Measurements from ENCODE around the gene ELMOD1. TPM values are rescaled to one million over a fixed set of nuclear protein-coding genes. Genes with fewer than 3 reads are reported as not detected.

ELMOD1 gene
- total RNA-seq, 1 experiment from 2014 or later: not detected

DNA sequence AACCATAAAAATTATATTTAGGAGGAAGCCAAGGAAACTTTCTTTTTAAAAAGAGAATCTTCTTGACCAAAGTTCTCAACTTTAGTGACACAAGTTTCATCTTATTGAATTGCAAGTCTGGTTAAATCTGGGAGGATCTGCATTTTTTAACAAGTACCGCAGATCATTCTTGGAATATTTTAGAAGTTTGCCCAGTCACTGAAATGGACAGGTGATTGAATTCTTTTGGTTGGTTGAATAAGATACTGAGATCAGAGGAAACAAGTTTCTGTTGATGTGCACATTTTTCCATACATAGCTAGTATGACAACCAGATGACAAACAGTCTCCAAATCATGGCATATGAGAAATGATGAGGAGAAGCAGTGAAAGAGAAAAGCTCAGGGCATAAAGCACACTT lies 70.7 kb downstream of the ELMOD1 start:
- CTCF ChIA-PET: interaction anchor here (0.6 to 0.9 kb wide), 3 partner anchors 13 to 780 kb away, joined by 3 read pairs; no protein-coding TSS in a partner anchor
- H3K27me3 Mint-ChIP-seq (ENCODE audit: insufficient read depth, unreplicated experiment): peaks cover 95% of the 10 kb centered on the region
- H3K4me3 Mint-ChIP-seq (ENCODE audit: unreplicated experiment): no peak overlapping the region
- DNase-seq (ENCODE audit: unreplicated experiment): no peak
- TF ChIP-seq, protein P1, sequence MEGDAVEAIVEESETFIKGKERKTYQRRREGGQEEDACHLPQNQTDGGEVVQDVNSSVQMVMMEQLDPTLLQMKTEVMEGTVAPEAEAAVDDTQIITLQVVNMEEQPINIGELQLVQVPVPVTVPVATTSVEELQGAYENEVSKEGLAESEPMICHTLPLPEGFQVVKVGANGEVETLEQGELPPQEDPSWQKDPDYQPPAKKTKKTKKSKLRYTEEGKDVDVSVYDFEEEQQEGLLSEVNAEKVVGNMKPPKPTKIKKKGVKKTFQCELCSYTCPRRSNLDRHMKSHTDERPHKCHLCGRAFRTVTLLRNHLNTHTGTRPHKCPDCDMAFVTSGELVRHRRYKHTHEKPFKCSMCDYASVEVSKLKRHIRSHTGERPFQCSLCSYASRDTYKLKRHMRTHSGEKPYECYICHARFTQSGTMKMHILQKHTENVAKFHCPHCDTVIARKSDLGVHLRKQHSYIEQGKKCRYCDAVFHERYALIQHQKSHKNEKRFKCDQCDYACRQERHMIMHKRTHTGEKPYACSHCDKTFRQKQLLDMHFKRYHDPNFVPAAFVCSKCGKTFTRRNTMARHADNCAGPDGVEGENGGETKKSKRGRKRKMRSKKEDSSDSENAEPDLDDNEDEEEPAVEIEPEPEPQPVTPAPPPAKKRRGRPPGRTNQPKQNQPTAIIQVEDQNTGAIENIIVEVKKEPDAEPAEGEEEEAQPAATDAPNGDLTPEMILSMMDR (IDR thresholded peaks at IDR 0.05; ENCODE audit: unreplicated experiment): no peak
- no TSS peak for BruUV-seq (replicated peaks)
- POLR2A ChIA-PET: interaction anchor here (0.7 kb wide), 1 partner anchor 278 kb away, joined by 3 read pairs; no protein-coding TSS in a partner anchor
- intact Hi-C loops (cut with micrococcal nuclease): no loop called here
- H3K9me3 Mint-ChIP-seq (ENCODE audit: unreplicated experiment): no peaks in the 10 kb centered on the region
- H3K4me1 Mint-ChIP-seq (ENCODE audit: insufficient read depth, unreplicated experiment): no peaks in the 10 kb centered on the region
- no peaks in the 10 kb centered on the region for H3K36me3 Mint-ChIP-seq (ENCODE audit: insufficient read depth, unreplicated experiment)
- H3K27ac Mint-ChIP-seq (ENCODE audit: low read depth, unreplicated experiment): no peak overlapping the region

DNA sequence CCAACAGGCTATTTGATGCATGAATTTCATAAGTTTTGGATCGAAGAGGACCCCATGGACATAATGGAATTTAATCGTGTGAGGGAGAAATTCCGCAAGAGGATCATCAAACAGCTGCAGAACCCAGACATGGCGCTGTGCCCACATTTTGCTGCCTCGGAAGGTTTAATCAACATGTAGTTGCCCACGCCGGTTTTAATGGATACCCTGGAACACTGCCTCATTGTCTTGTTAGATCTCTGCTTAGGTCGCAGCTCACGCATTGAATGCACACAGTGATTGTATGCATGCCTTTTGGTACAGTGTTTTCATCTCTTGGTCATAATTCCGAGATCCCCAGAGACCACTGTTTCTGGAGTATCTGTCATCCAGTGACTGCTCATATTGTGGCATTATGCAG lies 74.1 kb downstream of the ELMOD1 start:
- no TSS peak for BruUV-seq (replicated peaks)
- Mint-ChIP-seq H3K27ac (ENCODE audit: low read depth, unreplicated experiment) (no peak overlapping the region), H3K36me3 (ENCODE audit: insufficient read depth, unreplicated experiment) (no peaks in the 10 kb centered on the region), H3K4me1 (ENCODE audit: insufficient read depth, unreplicated experiment) (no peaks in the 10 kb centered on the region), H3K9me3 (ENCODE audit: unreplicated experiment) (no peaks in the 10 kb centered on the region), H3K4me3 (ENCODE audit: unreplicated experiment) (no peak overlapping the region), H3K27me3 (ENCODE audit: insufficient read depth, unreplicated experiment) (peaks cover 88% of the 10 kb centered on the region)
- intact Hi-C loops (cut with micrococcal nuclease): no loop called here
- ChIA-PET CTCF (interaction anchor here (0.6 to 1.2 kb wide), 5 partner anchors 19 to 124 kb away, joined by 3 to 6 read pairs (median 3); no protein-coding TSS in a partner anchor), POLR2A (no interaction called here)
- TF ChIP-seq, protein P1 (IDR thresholded peaks at IDR 0.05; ENCODE audit: unreplicated experiment): no peak
- DNase-seq (ENCODE audit: unreplicated experiment): peak; percentile 9

DNA sequence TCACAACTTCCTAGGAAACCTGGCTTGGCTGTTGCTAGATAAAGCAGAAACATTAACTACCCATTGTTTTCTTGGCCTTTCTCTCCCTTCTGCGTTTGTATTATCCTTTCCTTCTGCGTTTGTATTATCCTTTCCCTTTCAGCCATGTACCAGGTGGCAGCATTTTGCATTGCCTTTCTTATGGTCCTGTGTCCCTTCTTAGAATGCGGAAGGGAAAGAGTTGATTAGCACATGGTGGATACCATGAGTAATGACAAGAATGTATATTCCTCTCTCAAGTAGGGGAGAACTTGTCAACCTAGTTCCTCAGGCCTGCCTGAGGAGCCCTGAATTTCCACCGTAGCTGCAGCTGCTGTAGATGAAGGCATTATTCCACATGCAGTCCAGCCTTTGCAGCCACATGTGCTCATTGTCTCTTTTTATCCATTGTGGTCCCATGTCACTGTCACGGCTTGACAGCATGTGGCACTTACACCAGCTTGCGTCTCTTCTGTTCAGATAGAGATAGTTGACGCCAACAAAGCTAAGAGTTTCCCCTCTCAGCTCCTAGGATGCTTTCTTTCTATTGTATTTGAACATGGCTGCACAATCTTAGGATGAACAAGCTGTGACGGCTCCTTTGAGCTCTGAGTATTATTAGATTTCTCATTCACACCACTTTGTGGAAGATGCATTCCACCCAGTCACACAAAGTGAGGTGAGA lies 76.1 kb downstream of the ELMOD1 start:
- CTCF ChIA-PET: interaction anchor here (0.6 to 0.7 kb wide), 2 partner anchors 8 to 130 kb away, joined by 3 to 8 read pairs; no protein-coding TSS in a partner anchor
- no peaks in the 10 kb centered on the region for H3K36me3 Mint-ChIP-seq (ENCODE audit: insufficient read depth, unreplicated experiment)
- no peaks in the 10 kb centered on the region for H3K9me3 Mint-ChIP-seq (ENCODE audit: unreplicated experiment)
- no peak for DNase-seq (ENCODE audit: unreplicated experiment)
- H3K4me1 Mint-ChIP-seq (ENCODE audit: insufficient read depth, unreplicated experiment): no peaks in the 10 kb centered on the region
- no peak overlapping the region for H3K27ac Mint-ChIP-seq (ENCODE audit: low read depth, unreplicated experiment)
- peaks cover 68% of the 10 kb centered on the region for H3K27me3 Mint-ChIP-seq (ENCODE audit: insufficient read depth, unreplicated experiment)
- H3K4me3 Mint-ChIP-seq (ENCODE audit: unreplicated experiment): no peak overlapping the region
- POLR2A ChIA-PET: no interaction called here
- no TSS peak for BruUV-seq (replicated peaks)
- intact Hi-C loops (cut with micrococcal nuclease): no loop called here
- TF ChIP-seq, protein P1 (IDR thresholded peaks at IDR 0.05; ENCODE audit: unreplicated experiment): no peak

DNA sequence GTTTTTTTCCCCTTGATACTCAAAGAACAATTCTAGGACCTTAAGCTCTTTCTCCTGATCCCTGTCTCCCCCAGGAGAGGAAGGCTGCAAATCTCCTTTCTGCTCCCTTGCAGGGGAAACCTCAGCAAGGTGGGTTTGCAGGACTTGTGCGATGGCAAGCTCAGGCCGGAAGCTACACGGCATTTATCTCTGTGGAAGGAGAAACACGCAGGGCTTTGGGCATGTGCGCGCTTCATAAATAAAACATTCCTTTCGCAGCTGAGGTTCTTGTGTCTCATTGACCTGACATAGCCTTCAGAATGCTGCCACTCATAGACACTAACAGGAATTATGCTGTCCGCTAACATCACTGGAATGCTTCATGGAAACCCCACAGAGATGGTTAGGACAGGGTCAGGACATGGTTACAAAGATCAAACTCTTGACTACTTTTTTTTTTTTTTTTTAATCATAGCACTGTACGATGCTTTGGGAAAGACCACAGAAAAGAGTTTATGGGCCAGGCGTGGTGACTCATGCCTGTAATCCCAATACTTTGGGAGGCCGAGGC lies 78.3 kb downstream of the ELMOD1 start:
- Mint-ChIP-seq H3K27ac (ENCODE audit: low read depth, unreplicated experiment) (no peak overlapping the region), H3K27me3 (ENCODE audit: insufficient read depth, unreplicated experiment) (peaks cover 51% of the 10 kb centered on the region), H3K9me3 (ENCODE audit: unreplicated experiment) (no peaks in the 10 kb centered on the region), H3K4me1 (ENCODE audit: insufficient read depth, unreplicated experiment) (no peaks in the 10 kb centered on the region), H3K36me3 (ENCODE audit: insufficient read depth, unreplicated experiment) (no peaks in the 10 kb centered on the region), H3K4me3 (ENCODE audit: unreplicated experiment) (no peak overlapping the region)
- TF ChIP-seq, protein P1 (IDR thresholded peaks at IDR 0.05; ENCODE audit: unreplicated experiment): no peak
- POLR2A ChIA-PET: no interaction called here
- CTCF ChIA-PET: interaction anchor here (0.6 to 3.0 kb wide), 5 partner anchors 14 to 102 kb away, joined by 3 to 9 read pairs (median 4); no protein-coding TSS in a partner anchor
- no TSS peak for BruUV-seq (replicated peaks)
- no peak for DNase-seq (ENCODE audit: unreplicated experiment)
- intact Hi-C loops (cut with micrococcal nuclease): no loop called here

Data from MCF 10A (cell line).